Raji (cell line): ENCODE results near the gene KMT5C.

ENCODE experiments used
- POLR2A ChIP-seq: IDR thresholded peaks from 2 replicates; pipeline ENCODE4 v1.6.1; 2011; ENCODE audit warnings: low read depth, low read length, control low read depth; ENCODE audit not compliant: insufficient read depth

Gene KMT5C

DNA sequence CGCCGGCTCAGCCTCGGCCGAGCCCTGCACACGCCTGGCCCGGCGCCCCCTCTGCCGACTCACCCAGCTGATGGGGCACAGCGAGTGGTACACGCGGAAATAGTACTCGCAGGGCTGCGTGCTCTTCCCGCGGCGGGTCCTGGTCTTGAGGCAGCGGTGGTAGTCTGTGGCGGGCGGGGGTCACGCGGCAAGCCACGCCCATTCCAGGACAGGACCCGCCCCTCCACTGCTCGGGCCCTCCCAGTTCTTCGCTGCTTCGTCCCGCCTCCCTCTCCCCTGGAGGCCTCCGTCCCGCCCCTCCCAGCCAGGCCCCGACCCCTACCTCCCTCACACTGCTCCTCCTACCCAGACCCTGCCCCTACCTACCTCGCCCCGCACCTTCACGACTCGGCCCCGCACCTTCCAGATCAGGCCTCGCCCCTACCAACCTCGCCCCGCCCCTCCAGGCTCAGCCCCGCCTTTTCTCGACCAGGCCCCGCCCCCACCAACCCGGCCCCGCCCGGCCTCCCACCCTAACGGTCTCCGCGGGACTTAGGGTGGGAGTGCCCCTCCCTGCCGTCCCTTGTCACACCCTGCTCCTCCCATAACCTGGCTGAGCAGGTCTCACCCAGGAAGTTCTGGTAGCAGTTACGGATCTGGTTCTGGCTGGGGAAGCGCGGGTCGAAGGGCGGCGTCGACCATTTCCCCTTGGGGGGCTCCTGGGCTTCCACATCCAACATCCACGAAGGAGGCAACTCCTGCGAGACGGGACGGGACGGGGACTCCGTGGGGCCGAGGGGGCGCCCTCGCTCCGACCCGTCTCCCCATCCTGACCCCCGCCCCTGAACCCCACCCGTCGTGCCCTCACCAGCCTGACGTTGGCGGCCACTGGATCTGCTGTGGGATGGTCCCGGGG lies 14.4 kb downstream of the KMT5C start:
- no peak for TF ChIP-seq POLR2A

DNA sequence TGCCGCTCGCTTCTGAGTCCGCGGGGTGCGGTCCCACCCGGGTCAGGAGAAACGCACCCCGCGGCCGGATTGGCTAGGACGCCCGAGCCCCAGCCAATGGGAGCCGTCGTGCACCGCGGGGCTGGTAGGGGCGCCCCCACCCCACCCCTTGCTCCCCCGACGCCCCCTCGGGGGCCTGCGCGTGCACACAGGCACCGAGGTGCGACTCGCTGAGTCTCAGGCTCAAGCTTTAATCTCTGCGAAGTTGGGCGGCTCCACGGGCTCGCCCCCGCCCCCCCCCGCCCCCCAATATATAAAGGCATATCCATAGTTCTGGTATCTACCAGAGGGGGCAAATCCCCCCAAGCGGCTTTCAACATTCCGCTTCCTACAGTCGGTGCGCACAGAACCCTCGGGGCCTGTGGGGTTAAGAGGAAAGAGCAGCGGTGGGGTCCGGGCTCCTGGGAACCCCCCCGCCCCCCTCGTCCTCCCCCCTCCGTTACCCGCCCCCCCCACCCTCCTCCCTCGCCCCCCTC lies 15.1 kb downstream of the KMT5C start, which contains the start of gene COX6B2:
COX6B2 (minus strand) TSS at position 22 of the 515 bp plus-strand sequence. CDS start 198 bp downstream, outside the sequence.
- no peak for TF ChIP-seq POLR2A

DNA sequence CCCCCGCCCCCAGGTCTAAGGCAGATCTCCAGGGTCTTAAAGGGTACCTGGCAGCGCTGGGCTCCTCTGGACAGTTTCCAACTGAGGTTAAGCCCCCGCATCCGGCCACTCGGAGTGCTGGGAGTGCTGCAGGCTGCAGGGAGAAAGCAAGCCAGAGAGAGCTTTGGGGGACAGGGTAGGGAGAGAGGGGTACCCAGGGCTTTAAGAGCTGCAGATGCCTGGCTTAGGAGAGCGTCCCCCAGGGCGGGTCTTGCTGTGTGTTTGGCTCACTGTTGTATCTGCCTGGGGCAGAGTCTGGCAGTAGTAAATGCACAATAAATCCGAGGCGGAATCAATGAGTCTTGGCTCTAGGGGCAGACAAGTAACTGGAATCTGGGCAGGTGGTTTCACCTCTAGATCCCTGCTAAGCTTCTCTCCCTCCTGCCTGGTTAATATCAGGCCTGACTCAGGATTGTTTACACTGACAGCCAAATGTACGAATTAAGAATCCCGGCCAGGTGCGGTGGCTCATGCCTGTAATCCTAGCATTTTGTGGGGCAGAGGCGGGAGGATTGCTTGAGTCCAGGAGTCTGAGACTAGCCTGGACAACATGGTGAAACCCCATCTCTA lies 15.6 kb downstream of the KMT5C start:
- TF ChIP-seq POLR2A, result no peak

GRCh38 chr19:55358493-55358892 lies 18.8 kb downstream of the KMT5C start:
- TF ChIP-seq POLR2A, result no peak

GRCh38 chr19:55358943-55359908 lies 19.6 kb downstream of the KMT5C start:
- no peak for TF ChIP-seq POLR2A

GRCh38 chr19:55360902-55361301 lies 21.2 kb downstream of the KMT5C start:
- no peak for TF ChIP-seq POLR2A

- TF ChIP-seq POLR2A, result no peak
Measured at GRCh38 chr19:55362174-55362989, 22.7 kb downstream of the KMT5C start.

- no peak for TF ChIP-seq POLR2A
Measured at GRCh38 chr19:55362990-55363716, 23.5 kb downstream of the KMT5C start, which contains the start of gene GARIN5B. Gene GARIN5B (minus strand): TSS chr19:55363260. CDS start chr19:55363066, 194 bp downstream.

GRCh38 chr19:55365245-55365644 lies 25.6 kb downstream of the KMT5C start:
- TF ChIP-seq POLR2A, result no peak

DNA sequence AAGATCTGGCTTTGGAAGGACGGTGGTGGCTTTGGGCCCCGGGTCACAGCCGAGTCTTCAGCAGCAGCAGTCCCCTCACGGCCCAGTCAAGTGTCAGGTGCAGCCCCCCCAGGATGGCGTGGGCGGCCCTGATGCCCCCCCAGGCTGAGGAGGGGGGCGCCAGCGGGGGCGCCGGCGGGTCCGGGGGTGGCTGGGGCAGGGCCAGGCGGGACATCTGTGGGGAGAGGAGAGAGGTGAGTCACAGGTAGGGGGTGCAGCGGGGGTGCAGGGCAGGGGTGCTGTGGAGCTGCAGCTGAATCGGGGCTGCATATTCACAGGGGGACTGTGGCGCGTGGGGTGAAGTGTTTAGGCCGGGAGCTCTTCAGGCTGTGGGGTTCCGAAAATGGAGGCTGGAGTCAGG lies 26.3 kb downstream of the KMT5C start:
- no peak for TF ChIP-seq POLR2A

DNA sequence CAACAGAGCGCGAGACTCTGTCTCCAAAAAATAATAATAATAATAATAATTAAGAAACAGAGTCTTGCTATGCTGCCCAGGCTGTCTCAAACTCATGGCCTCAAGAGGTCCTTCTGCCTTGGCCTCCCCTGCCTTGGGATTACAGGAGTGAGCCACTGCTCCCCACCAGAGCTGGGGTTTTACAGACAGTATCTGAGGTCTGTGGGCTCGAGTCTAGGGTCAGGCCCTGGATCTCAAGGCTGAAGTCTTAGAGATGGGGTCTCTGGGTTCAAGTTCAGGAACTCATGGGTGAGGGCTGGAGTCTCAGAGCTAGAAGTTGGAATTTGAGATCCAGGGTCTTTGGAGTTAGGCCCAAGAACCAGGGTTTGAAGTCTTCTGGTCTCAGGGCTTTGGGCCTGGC lies 27.1 kb downstream of the KMT5C start:
- TF ChIP-seq POLR2A, result no peak

- no peak for TF ChIP-seq POLR2A
Measured at GRCh38 chr19:55368106-55368505, 28.4 kb downstream of the KMT5C start.
